GM19035 (cell line): ENCODE data around the gene GNAQ.
"Not testable (repeated sequence)": the region's sequence is repeated elsewhere in the genome, so short reads cannot be mapped to it uniquely, and the experiment has no call there.

Experiments
- ATAC-seq: cut with Tn5 transposase; IDR thresholded peaks from one replicate; pipeline ENCODE4 v1.9.1; 2021; ENCODE audit not compliant: unreplicated experiment

Gene GNAQ

GRCh38 chr9:77748214-77748772, 283.3 kb downstream of the GNAQ start:
- ATAC-seq, result no peak

GRCh38 chr9:77747163-77747562, 284.4 kb downstream of the GNAQ start:
- ATAC-seq, result no peak

GRCh38 chr9:77744841-77745430, 286.7 kb downstream of the GNAQ start:
- ATAC-seq, result no peak

- no peak for ATAC-seq
Measured at GRCh38 chr9:77743386-77743785, 288.2 kb downstream of the GNAQ start.

GRCh38 chr9:77738932-77739331, 292.7 kb downstream of the GNAQ start:
- no peak for ATAC-seq

GRCh38 chr9:77735494-77735893, 296.1 kb downstream of the GNAQ start:
- ATAC-seq, result no peak

GRCh38 chr9:77731930-77732329, 299.7 kb downstream of the GNAQ start:
- ATAC-seq, result no peak

GRCh38 chr9:77731008-77731698, 300.5 kb downstream of the GNAQ start:
- ATAC-seq, result no peak

GRCh38 chr9:77729177-77729576, 302.4 kb downstream of the GNAQ start:
- ATAC-seq, result no peak

- ATAC-seq, result no peak
Measured at GRCh38 chr9:77726814-77727213, 304.8 kb downstream of the GNAQ start.

GRCh38 chr9:77726289-77726688, 305.3 kb downstream of the GNAQ start:
- no peak for ATAC-seq

GRCh38 chr9:77725820-77726219, 305.8 kb downstream of the GNAQ start:
- no peak for ATAC-seq

- no peak for ATAC-seq
Measured at GRCh38 chr9:77725046-77725694, 306.4 kb downstream of the GNAQ start.

- ATAC-seq, result not testable (repeated sequence)
Measured at GRCh38 chr9:77721156-77721555, 310.5 kb downstream of the GNAQ start.

GRCh38 chr9:77719321-77719720, 312.3 kb downstream of the GNAQ start:
- no peak for ATAC-seq

GRCh38 chr9:77718298-77718640, 313.3 kb downstream of the GNAQ start:
- ATAC-seq, result not testable (repeated sequence)

- not testable (repeated sequence) for ATAC-seq
Measured at GRCh38 chr9:77717608-77718297, 313.9 kb downstream of the GNAQ start.

GRCh38 chr9:77714077-77714549, 317.5 kb downstream of the GNAQ start:
- no peak for ATAC-seq

- no peak for ATAC-seq
Measured at GRCh38 chr9:77712533-77713130, 319.0 kb downstream of the GNAQ start.

GRCh38 chr9:77710965-77711648, 320.5 kb downstream of the GNAQ start:
- ATAC-seq, result no peak
